HG03039 (cell line): ENCODE results near the gene MDM2.

Experiments
- ATAC-seq: cut with Tn5 transposase; IDR thresholded peaks from one replicate; pipeline ENCODE4 v1.9.1; 2021; ENCODE audit warnings: mild to moderate bottlenecking, moderate library complexity; ENCODE audit not compliant: unreplicated experiment

Gene MDM2

DNA sequence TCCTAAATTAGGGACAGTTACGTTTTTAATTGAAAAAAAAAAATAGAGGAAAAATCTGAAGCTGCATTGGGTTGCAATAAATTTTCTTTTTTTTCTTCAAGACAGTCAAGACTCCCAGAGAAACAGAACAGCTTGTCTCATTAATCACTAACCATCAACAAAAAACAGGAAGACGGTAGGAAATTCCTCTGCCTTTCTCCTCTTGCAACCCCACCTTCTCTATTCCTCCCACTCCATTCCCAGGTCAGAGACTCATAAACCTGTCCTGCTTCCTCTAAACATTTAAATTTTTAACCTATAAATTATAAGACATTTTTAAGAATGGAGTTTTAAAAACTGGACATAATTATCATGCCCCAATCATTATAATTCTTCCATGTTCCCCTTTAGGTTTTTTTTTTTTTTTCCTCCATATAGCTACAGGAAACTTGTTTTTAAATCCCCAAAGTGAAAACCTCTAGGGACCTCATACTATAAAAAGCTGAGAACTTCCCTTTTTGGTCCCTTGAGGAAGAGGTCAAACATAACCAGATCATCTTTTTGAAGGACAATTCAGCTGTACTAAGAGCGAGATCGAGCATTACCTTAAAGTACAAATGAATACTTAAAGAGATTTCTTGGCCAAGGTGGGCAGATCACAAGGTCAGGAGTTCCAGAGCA lies 89.0 kb downstream of the MDM2 start:
- no peak for ATAC-seq

DNA sequence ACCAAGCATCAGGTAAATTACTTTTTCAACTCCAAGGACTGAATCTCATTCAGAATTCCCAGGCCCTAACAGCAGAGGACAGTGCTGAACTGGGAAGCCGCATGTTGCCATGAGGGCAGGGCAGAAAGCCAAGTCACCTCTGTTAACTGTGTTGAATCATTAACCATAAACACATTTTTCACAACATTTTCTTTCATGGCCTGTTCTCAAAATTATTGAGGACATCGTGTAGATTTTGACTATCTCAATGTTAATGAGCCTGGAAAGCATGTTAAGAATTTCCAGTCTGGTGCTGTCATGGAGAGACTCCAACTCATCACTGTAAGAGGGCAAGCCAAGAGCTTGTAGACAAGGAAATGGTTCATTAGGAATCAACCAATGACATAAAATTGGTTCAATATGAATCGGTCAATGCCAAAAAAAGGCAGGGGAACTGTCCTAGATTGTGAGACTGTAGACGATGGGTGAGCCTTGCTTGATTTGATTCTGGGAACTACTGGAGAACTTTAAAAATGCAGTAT lies 91.3 kb downstream of the MDM2 start:
- ATAC-seq = no peak

DNA sequence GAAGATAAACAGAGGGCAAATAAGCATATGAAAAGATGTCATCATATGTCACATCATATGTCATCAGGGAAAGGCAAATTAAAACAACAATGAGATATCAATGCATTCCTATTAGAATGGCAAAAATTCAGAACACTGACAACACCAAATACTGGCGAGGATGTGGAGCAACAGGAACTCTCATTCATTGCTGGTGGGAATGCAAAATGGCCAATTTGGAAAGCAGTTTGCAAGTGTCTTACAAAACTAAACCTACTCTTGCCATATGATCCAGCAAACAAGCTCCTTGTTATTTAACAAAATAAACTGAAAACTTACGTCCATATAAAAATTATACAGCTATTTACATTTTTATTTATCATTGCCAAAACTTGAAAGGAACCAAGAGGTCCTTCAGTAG lies 92.3 kb downstream of the MDM2 start:
- ATAC-seq = no peak
